Vagina (tissue), 2 donors: Measurements from ENCODE around the gene SPRYD7. TPM values are rescaled to one million over a fixed set of nuclear protein-coding genes. Genes with fewer than 3 reads are reported as not detected.

Experiments used
- DNase-seq, 2 donors: peaks; one replicate each; pipeline ENCODE4 v3.0.0-alpha.2; 2017; ENCODE audit errors: extremely low spot score in 2 of 2
- H3K27ac ChIP-seq: fragments of 200-600 bp; sonication (generic); one replicate; pipeline ENCODE4 v1.5.1; 2019
- H3K27me3 ChIP-seq: fragments of 200-600 bp; sonication (generic); one replicate; pipeline ENCODE4 v1.5.1; 2019
- H3K36me3 ChIP-seq, 2 donors: fragments of 200-600 bp; sonication (generic); one replicate each; pipeline ENCODE4 v1.5.1; 2017 to 2019
- H3K4me1 ChIP-seq: fragments of 200-600 bp; sonication (generic); one replicate; pipeline ENCODE4 v1.5.1; 2019
- H3K4me3 ChIP-seq, 2 donors: fragments of 200-600 bp; sonication (generic); 1 replicate in 1 of 2; 2 replicates in 1 of 2; pipeline ENCODE4 v1.5.1; 2016 to 2019
- H3K9me3 ChIP-seq: fragments of 200-600 bp; sonication (generic); one replicate; pipeline ENCODE4 v1.5.1; 2019
- CTCF ChIP-seq, 3 experiments: fragments of 450-650 bp in 2 of 3; fragments of 200-600 bp in 1 of 3; sonication (generic) in 1 of 3; IDR thresholded peaks; one replicate each; pipeline ENCODE4 v1.5.1; 2017 to 2019; ENCODE audit warnings: antibody characterized with exemption in 3 of 3, mild to moderate bottlenecking in 2 of 3, moderate library complexity in 2 of 3
- POLR2A ChIP-seq, 2 donors: fragments of 450-650 bp; IDR thresholded peaks; one replicate each; pipeline ENCODE4 v1.6.1; 2017; ENCODE audit warnings: antibody characterized with exemption in 2 of 2, mild to moderate bottlenecking in 2 of 2, moderate library complexity in 2 of 2
- POLR2AphosphoS5 ChIP-seq, 2 donors: sonication (generic); formaldehyde crosslinking; IDR thresholded peaks; one replicate each; pipeline ENCODE4 v1.9.0; 2017; ENCODE audit warnings: antibody characterized with exemption in 2 of 2, mild to moderate bottlenecking in 2 of 2, low read depth in 1 of 2; ENCODE audit not compliant: insufficient read depth in 1 of 2
- intact Hi-C: fragments of 100-400 bp; cut with DNase I; formaldehyde crosslinking; loops from one replicate; pipeline ENCODE4 v1.15.1; 2023
- total RNA-seq: library from RNA; depleted of rRNA; stranded (reverse); fragments of >200 nt; gene quantifications from one replicate; pipeline ENCODE4 v1.2.3, GENCODE V29; 2016

The SPRYD7 gene
- total RNA-seq, 1 donor from 2014 or later: 5.4 TPM

GRCh38 chr13:49933511-49933910 lies 2.6 kb downstream of the SPRYD7 start:
- no peak overlapping the region for H3K4me3 ChIP-seq
- peaks cover 0 to 19% of the 10 kb centered on the region in 2 donors for H3K36me3 ChIP-seq
- peaks cover 24% of the 10 kb centered on the region for H3K4me1 ChIP-seq
- no peak overlapping the region for H3K27ac ChIP-seq
- intact Hi-C loops: no loop called here
- no peak for DNase-seq
- H3K9me3 ChIP-seq: no peaks in the 10 kb centered on the region
- TF ChIP-seq CTCF (IDR thresholded peaks at IDR 0.05) (no peak), POLR2A (IDR thresholded peaks at IDR 0.05) (no peak), POLR2AphosphoS5 (IDR thresholded peaks at IDR 0.05; ENCODE audit: insufficient read depth in 1 of 2, low read depth in 1 of 2) (no peak)
- no peaks in the 10 kb centered on the region for H3K27me3 ChIP-seq

- no peak for DNase-seq
- Histone ChIP-seq H3K9me3 (no peaks in the 10 kb centered on the region), H3K27me3 (no peaks in the 10 kb centered on the region), H3K4me3 (no peak overlapping the region), H3K4me1 (peaks cover 24% of the 10 kb centered on the region), H3K36me3 (peaks cover 0 to 24% of the 10 kb centered on the region in 2 donors), H3K27ac (no peak overlapping the region)
- TF ChIP-seq CTCF (IDR thresholded peaks at IDR 0.05): no peak
- TF ChIP-seq POLR2AphosphoS5 (IDR thresholded peaks at IDR 0.05; ENCODE audit: insufficient read depth in 1 of 2, low read depth in 1 of 2): no peak
- no peak for TF ChIP-seq POLR2A (IDR thresholded peaks at IDR 0.05)
- intact Hi-C loops: no loop called here
These were observed 3.3 kb downstream of the SPRYD7 start for GRCh38 chr13:49932868-49933267.

DNA sequence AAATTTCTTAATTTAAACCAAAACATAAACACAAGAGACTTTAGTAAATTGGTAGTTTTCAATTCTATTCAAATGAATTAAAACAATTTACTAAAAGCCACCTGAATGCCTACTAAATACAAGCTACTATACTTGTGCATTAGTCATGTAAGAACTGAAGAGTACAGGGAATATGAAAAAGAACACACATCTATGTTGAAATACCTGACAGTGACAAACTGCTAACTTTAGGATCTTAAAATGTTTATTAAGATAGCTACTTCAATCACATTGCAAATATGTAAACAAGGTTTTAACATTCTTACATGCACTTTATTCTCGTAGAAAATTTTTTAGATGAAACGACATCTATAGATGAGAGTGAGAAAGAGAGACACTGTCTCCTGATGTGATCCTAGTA lies 4.1 kb downstream of the SPRYD7 start:
- DNase-seq: no peak
- H3K27me3 ChIP-seq: no peaks in the 10 kb centered on the region
- H3K9me3 ChIP-seq: no peaks in the 10 kb centered on the region

DNA sequence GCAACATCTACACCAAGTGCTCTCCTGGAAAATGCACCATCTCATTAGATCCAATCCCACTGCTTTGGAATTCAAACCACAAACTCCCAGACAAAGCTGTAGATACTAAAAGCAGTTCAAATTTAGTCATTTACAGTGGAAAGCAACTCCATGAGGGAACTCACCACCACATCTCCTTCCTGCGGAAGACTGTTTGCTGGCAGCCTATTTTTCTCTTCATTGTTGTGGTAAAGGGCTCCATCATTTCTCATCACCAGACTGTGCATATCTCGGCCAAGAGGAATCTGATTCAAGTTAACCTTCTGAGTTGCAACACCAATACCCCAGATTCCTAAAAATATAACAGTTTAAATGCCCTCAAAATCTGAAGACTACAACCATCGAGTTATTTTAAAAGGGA lies 8.4 kb downstream of the SPRYD7 start:
- TF ChIP-seq CTCF (IDR thresholded peaks at IDR 0.05): no peak
- no peak for TF ChIP-seq POLR2AphosphoS5 (IDR thresholded peaks at IDR 0.05; ENCODE audit: insufficient read depth in 1 of 2, low read depth in 1 of 2)
- no peak for TF ChIP-seq POLR2A (IDR thresholded peaks at IDR 0.05)
- Histone ChIP-seq H3K27me3 (no peaks in the 10 kb centered on the region), H3K9me3 (no peaks in the 10 kb centered on the region), H3K4me1 (no peaks in the 10 kb centered on the region), H3K36me3 (peaks cover 0 to 64% of the 10 kb centered on the region in 2 donors), H3K27ac (no peak overlapping the region), H3K4me3 (no peak overlapping the region)
- intact Hi-C loops: no loop called here
- no peak for DNase-seq

More for the DNA sequence above, 4.1 kb downstream of the SPRYD7 start:
- TF ChIP-seq POLR2A (IDR thresholded peaks at IDR 0.05): no peak
- TF ChIP-seq POLR2AphosphoS5 (IDR thresholded peaks at IDR 0.05; ENCODE audit: insufficient read depth in 1 of 2, low read depth in 1 of 2): no peak
- no peak for TF ChIP-seq CTCF (IDR thresholded peaks at IDR 0.05)
- peaks cover 0 to 32% of the 10 kb centered on the region in 2 donors for H3K36me3 ChIP-seq
- no peak overlapping the region for H3K27ac ChIP-seq
- no peak overlapping the region for H3K4me3 ChIP-seq
- H3K4me1 ChIP-seq: peaks cover 19% of the 10 kb centered on the region
- intact Hi-C loops: no loop called here

DNA sequence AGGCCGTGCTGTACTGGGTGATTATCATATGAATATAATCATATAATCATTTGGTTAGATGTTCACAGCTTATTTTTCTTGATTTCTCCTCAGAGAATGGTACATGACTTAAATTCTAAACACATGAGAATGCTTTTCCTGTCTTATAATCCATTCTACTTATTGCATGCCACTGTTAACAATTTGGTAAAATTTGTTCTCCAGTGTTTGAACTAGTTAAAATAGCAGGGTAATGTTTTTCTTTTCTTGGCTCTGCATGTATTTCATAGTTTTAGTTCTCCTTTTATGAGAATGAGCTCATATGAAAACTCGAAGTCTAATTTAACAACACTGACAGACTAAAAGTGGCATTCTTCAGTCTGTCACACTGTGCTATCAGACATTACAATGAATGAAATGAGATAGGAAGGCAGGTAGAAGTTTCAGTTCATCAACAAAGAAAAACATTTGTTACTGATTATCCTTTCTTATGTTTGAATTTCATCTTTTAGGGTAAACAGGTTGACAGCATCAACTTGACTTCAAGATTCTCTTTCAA lies 10.2 kb downstream of the SPRYD7 start:
- Histone ChIP-seq H3K4me3 (no peak overlapping the region), H3K27ac (no peak overlapping the region), H3K9me3 (no peaks in the 10 kb centered on the region), H3K4me1 (no peaks in the 10 kb centered on the region), H3K27me3 (no peaks in the 10 kb centered on the region), H3K36me3 (peaks cover 0 to 69% of the 10 kb centered on the region in 2 donors)
- DNase-seq: no peak
- intact Hi-C loops: no loop called here
- TF ChIP-seq POLR2AphosphoS5 (IDR thresholded peaks at IDR 0.05; ENCODE audit: insufficient read depth in 1 of 2, low read depth in 1 of 2): no peak
- TF ChIP-seq CTCF (IDR thresholded peaks at IDR 0.05): no peak
- TF ChIP-seq POLR2A (IDR thresholded peaks at IDR 0.05): no peak
